Endothelial cell of umbilical vein (primary cell): Measurements from ENCODE around the gene SLC38A1. TPM values are rescaled to one million over a fixed set of nuclear protein-coding genes. Genes with fewer than 3 reads are reported as not detected.

Source experiments
- BruUV-seq: library from RNA; stranded (reverse); fragments of 400-500 nt; replicated peaks from 2 replicates; lab custom pipeline; 2021; lab: Mats Ljungman, UMichigan
- CTCF ChIA-PET: fragments of 300-600, 350-600 bp; sonication (Branson Sonifier 250); formaldehyde crosslinking; loops from one replicate; lab custom pipeline; 2021; ENCODE audit warnings: antibody characterized with exemption, inconsistent platforms; lab: Charles Lee
- POLR2A ChIA-PET: fragments of 300-600, 350-600 bp; sonication (Branson Sonifier 250); formaldehyde crosslinking; loops from one replicate; lab custom pipeline; 2021; ENCODE audit warnings: antibody characterized with exemption, inconsistent platforms; lab: Charles Lee
- DNase-seq: peaks from one replicate; pipeline ENCODE4 v3.0.0-alpha.2; 2011; ENCODE audit warnings: low read depth, low spot score
- FAIRE-seq: peaks from 2 replicates; lab custom pipeline; 2011; peaks lifted over from hg19 to GRCh38; lab: Jason Lieb, UNC
- H2AFZ ChIP-seq: 2 replicates; pipeline ENCODE4 v1.6.0; 2012; ENCODE audit warnings: low read depth, low read length, control low read depth, inconsistent platforms
- H3K27ac ChIP-seq: 2 replicates; pipeline ENCODE4 v1.5.1; 2011; ENCODE audit warnings: low read depth, mild to moderate bottlenecking, control low read depth, low read length, moderate library complexity; ENCODE audit not compliant: insufficient read depth
- H3K27me3 ChIP-seq, 2 experiments: 2 replicates each; pipeline versions ENCODE4 v1.6.0 to v1.6.1; 2011; ENCODE audit warnings: low read length in 2 of 2, mixed read lengths in 1 of 2; ENCODE audit not compliant: control insufficient read depth in 2 of 2, insufficient read depth in 2 of 2
- H3K36me3 ChIP-seq, 2 experiments: 2 replicates in 1 of 2; 3 replicates in 1 of 2; pipeline ENCODE4 v1.5.1; 2011; ENCODE audit warnings: low read length in 2 of 2, mild to moderate bottlenecking in 1 of 2, moderate library complexity in 1 of 2; ENCODE audit not compliant: control insufficient read depth in 2 of 2, insufficient read depth in 2 of 2; ENCODE audit errors: extremely low read depth in 1 of 2
- H3K4me1 ChIP-seq: 3 replicates; pipeline ENCODE4 v1.5.1; 2011; ENCODE audit warnings: mild to moderate bottlenecking, low read length; ENCODE audit not compliant: control insufficient read depth, insufficient read depth; ENCODE audit errors: extremely low read depth
- H3K4me2 ChIP-seq: 2 replicates; pipeline ENCODE4 v1.6.1; 2011; ENCODE audit warnings: low read length, control low read depth, mixed read lengths; ENCODE audit not compliant: insufficient read depth
- H3K4me3 ChIP-seq, 3 experiments: fragments of 200-600 bp in 1 of 3; sonication (generic), shearing (Covaris generic) in 1 of 3; replicated peaks in 1 of 3; 2 replicates each; pipeline ENCODE4 v1.5.1; 2011 to 2016; ENCODE audit warnings: control low read depth in 3 of 3, low read length in 3 of 3, mild to moderate bottlenecking in 2 of 3, inconsistent platforms in 1 of 3, low read depth in 1 of 3, moderate library complexity in 1 of 3; ENCODE audit not compliant: insufficient read depth in 1 of 3
- H3K79me2 ChIP-seq: 2 replicates; pipeline ENCODE4 v1.6.0; 2012; ENCODE audit warnings: low read length, inconsistent platforms; ENCODE audit not compliant: control insufficient read depth, insufficient read depth
- H3K9ac ChIP-seq: replicated peaks from 2 replicates; pipeline ENCODE3; 2011; ENCODE audit warnings: low read length, control low read depth; ENCODE audit not compliant: insufficient read depth; ENCODE audit errors: extremely low read depth
- H3K9me1 ChIP-seq: replicated peaks from 3 replicates; pipeline ENCODE4 v1.6.0; 2011; ENCODE audit warnings: mild to moderate bottlenecking, low read length; ENCODE audit not compliant: control insufficient read depth, insufficient read depth; ENCODE audit errors: extremely low read depth
- H3K9me3 ChIP-seq: replicated peaks from 2 replicates; pipeline ENCODE4 v1.5.1; 2012; ENCODE audit warnings: low read length, inconsistent platforms; ENCODE audit not compliant: control insufficient read depth, insufficient read depth
- H4K20me1 ChIP-seq: replicated peaks from 2 replicates; pipeline ENCODE3; 2011; ENCODE audit warnings: mild to moderate bottlenecking, low read length; ENCODE audit not compliant: control insufficient read depth, insufficient read depth; ENCODE audit errors: extremely low read depth
- CTCF ChIP-seq, 2 donors: IDR thresholded peaks; 1 replicate in 1 of 2; 2 replicates in 1 of 2; pipeline ENCODE4 v1.5.1; 2011; ENCODE audit warnings: low read length in 2 of 2, mild to moderate bottlenecking in 2 of 2, moderate library complexity in 2 of 2, control low read depth in 1 of 2, inconsistent platforms in 1 of 2, low read depth in 1 of 2; ENCODE audit not compliant: insufficient read depth in 1 of 2; ENCODE audit errors: extremely low read depth in 1 of 2
- EZH2 ChIP-seq: IDR thresholded peaks from 2 replicates; pipeline ENCODE4 v1.6.1; 2012; ENCODE audit warnings: borderline replicate concordance, low read depth, mild to moderate bottlenecking, moderate library complexity, low read length, inconsistent platforms; ENCODE audit not compliant: severe bottlenecking
- FOS ChIP-seq: IDR thresholded peaks from 2 replicates; pipeline ENCODE4 v1.6.1; 2011; ENCODE audit warnings: mild to moderate bottlenecking, low read length, moderate library complexity, borderline replicate concordance; ENCODE audit not compliant: insufficient read depth
- GATA2 ChIP-seq: IDR thresholded peaks from 2 replicates; pipeline ENCODE4 v1.7.0; 2011; ENCODE audit warnings: low read depth, mild to moderate bottlenecking, moderate library complexity, mixed read lengths, low read length; ENCODE audit not compliant: insufficient read length, insufficient read depth
- JUN ChIP-seq: IDR thresholded peaks from 2 replicates; pipeline ENCODE4 v1.6.1; 2011; ENCODE audit warnings: borderline replicate concordance, low read depth; ENCODE audit not compliant: insufficient read length, insufficient read depth
- MYC ChIP-seq: IDR thresholded peaks from one replicate; pipeline ENCODE4 v1.6.1; 2011; ENCODE audit warnings: mild to moderate bottlenecking, low read depth, low read length
- POLR2A ChIP-seq: IDR thresholded peaks from 2 replicates; pipeline ENCODE4 v1.6.1; 2012; ENCODE audit warnings: low read depth, mild to moderate bottlenecking, control low read depth, low read length
- POLR2AphosphoS5 ChIP-seq: IDR thresholded peaks from 2 replicates; pipeline ENCODE4 v1.6.1; 2012; ENCODE audit warnings: low read depth, mild to moderate bottlenecking, control low read depth, low read length, moderate library complexity; ENCODE audit not compliant: insufficient read depth
- dilution Hi-C: fragments of 300-500 bp; cut with MboI; formaldehyde crosslinking; loops from one replicate; pipeline ENCODE4 v1.15.0; 2019; ENCODE audit warnings: low sequenced_read_pairs; ENCODE audit not compliant: extremely low pct_ligation_motif_present
- intact Hi-C: fragments of 100-400 bp; cut with micrococcal nuclease; formaldehyde crosslinking; loops from one replicate; pipeline ENCODE4 v1.10.0; 2022
- polyA plus RNA-seq, 4 experiments: library from polyadenylated mRNA; depleted of rRNA in 3 of 4; stranded (reverse) in 3 of 4; unstranded in 1 of 4; fragments of >200 nt; gene quantifications; 2 replicates each; pipeline versions ENCODE4 v1.2.1 to v1.2.3, GENCODE V29; 2011 to 2012; ENCODE audit warnings: missing spikeins in 1 of 4
- total RNA-seq: library from RNA; stranded (reverse); gene quantifications from 2 replicates; pipeline ENCODE4 v1.2.3, GENCODE V29; 2021
- TF ChIP-seq, protein P1 (sequence below): IDR thresholded peaks from 2 replicates; pipeline ENCODE4 v1.6.1; 2011; ENCODE audit not compliant: insufficient read depth, insufficient read length

The SLC38A1 gene
- total and polyA plus RNA-seq, 2 donors (not counting 3 experiments of a cell fraction or from before 2014, with no cell fraction given), result 23.6 to 86.4 TPM

DNA sequence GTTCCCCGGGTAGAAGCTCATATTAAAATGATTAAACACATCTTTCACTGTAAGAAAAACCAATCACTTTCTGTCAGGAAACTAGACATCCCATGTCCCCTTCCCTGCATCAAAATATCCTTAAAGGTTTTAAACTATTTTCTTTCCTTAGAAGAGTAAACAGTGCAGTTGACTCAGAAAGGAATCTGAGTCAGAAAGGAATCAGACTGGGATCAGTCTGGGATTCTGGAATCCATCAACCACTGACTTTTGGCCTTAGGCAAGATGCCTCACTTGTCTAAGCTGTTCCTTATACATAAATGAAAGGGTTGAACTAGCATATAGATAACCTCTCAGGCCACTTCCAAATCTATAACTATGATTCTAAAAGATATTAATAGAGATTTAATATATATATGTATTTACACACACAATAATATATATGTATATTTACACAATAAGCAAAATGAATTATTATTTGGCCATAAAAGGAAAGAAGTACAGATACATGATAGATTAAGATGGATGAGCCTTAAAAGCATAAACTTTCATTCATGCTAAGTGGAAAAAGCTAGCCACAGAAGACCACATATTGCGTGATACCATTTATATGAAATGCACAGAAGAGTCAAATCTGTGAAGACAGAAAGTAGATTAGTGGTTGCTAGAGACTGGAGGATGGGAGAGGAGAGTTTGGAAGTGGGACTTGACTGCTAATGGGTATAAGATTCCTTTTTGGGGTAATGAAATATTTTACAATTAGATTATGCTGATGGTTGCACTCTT, 114.4 kb downstream of the SLC38A1 start:
- FAIRE-seq (peak; percentile 18), DNase-seq (peak; percentile 71)
- Histone ChIP-seq H3K9me3 (no peaks in the 10 kb centered on the region), H3K9ac (peak overlapping the region; percentile 14), H3K27me3 (no peaks in the 10 kb centered on the region), H3K4me1 (peaks cover 23% of the 10 kb centered on the region), H4K20me1 (no peaks in the 10 kb centered on the region), H3K4me2 (peak overlapping the region; percentile 84), H3K9me1 (no peaks in the 10 kb centered on the region), H3K27ac (peak overlapping the region; percentile 28), H3K4me3 (peak overlapping the region in 1 of 3 experiments; percentile 31), H3K79me2 (no peaks in the 10 kb centered on the region), H3K36me3 (no peaks in the 10 kb centered on the region), H2AFZ (peak overlapping the region; percentile 66)
- no TSS peak for BruUV-seq
- ChIA-PET POLR2A (no interaction called here), CTCF (interaction anchor here (0.9 to 2.8 kb wide), 12 partner anchors 13 to 867 kb away, joined by 3 to 16 read pairs (median 4); no protein-coding TSS in a partner anchor)
- intact Hi-C loops (loop anchor here (1.0 to 5.0 kb wide), 4 partner anchors 149 to 778 kb away; no protein-coding TSS in a partner anchor), dilution Hi-C loops (no loop called here)
- TF ChIP-seq EZH2 (no peak), POLR2AphosphoS5 (no peak), GATA2 (peak; percentile 44), MYC (no peak), CTCF (IDR thresholded peaks at IDR 0.05; ENCODE audit: extremely low read depth in 1 of 2, insufficient read depth in 1 of 2, low read depth in 1 of 2, low read length in 2 of 2) (no peak), POLR2A (no peak), FOS (peak; percentile 92), JUN (no peak)
- TF ChIP-seq, protein P1, sequence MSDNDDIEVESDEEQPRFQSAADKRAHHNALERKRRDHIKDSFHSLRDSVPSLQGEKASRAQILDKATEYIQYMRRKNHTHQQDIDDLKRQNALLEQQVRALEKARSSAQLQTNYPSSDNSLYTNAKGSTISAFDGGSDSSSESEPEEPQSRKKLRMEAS, result no peak
